ENCODE measurements around the gene CEP85.

DNA sequence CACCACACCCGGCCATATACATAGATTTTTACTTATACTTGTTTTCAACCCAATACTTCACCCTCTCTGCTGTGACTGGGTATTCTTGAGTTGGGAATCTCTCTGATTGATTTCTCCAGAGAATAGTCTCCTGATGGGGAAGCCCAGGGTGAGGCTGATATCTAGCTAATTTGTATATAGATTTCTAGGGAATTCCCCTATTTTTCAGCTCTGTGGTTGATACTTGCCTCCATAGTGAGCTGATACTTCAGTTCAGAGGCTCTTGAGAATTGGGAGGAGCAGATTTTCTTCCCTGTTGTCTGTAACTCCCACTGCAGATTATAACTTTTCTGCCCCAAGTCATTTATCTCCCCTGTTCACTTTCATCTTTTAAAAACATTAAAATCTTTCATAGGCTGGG lies 31.4 kb downstream of the CEP85 start:
- TF ChIP-seq POLR2AphosphoS5 (IDR thresholded peaks at IDR 0.05) = no peak
- no peak for TF ChIP-seq POLR2A (IDR thresholded peaks at IDR 0.05)

All from upper lobe of left lung (tissue), 4 donors.